Tibial nerve (tissue), 4 donors: ENCODE results near the gene GPR146. TPM values are rescaled to one million over a fixed set of nuclear protein-coding genes. Genes with fewer than 3 reads are reported as not detected.

Experiments used
- DNase-seq, 2 donors: peaks; one replicate each; pipeline ENCODE4 v3.0.0-alpha.2; 2019; ENCODE audit warnings: low spot score in 2 of 2
- H3K27ac ChIP-seq, 4 donors: fragments of 200-600 bp; sonication (generic) in 3 of 4; one replicate each; pipeline ENCODE4 v1.5.1; 2017 to 2019; ENCODE audit warnings: mild to moderate bottlenecking in 1 of 4
- H3K27me3 ChIP-seq, 2 donors: fragments of 200-600 bp; sonication (generic) in 1 of 2; one replicate each; pipeline versions ENCODE4 v1.5.1 to v1.6.0; 2017 to 2019
- H3K36me3 ChIP-seq, 3 donors: fragments of 200-600 bp; sonication (generic); one replicate each; pipeline ENCODE4 v1.5.1; 2018 to 2019
- H3K4me1 ChIP-seq, 4 donors: fragments of 200-600 bp; sonication (generic) in 3 of 4; one replicate each; pipeline ENCODE4 v1.5.1; 2017 to 2019
- H3K4me3 ChIP-seq, 4 donors: fragments of 200-600 bp; sonication (generic) in 3 of 4; one replicate each; pipeline ENCODE4 v1.5.1; 2017 to 2019; ENCODE audit warnings: mild to moderate bottlenecking in 1 of 4, moderate library complexity in 1 of 4
- H3K9me3 ChIP-seq, 4 donors: fragments of 200-600 bp; sonication (generic) in 3 of 4; one replicate each; pipeline ENCODE4 v1.5.1; 2017 to 2019
- CTCF ChIP-seq, 5 experiments: fragments of 200-600 bp in 3 of 5; fragments of 450-650 bp in 2 of 5; sonication (generic) in 3 of 5; IDR thresholded peaks; one replicate each; pipeline ENCODE4 v1.5.1; 2016 to 2019; ENCODE audit warnings: antibody characterized with exemption in 5 of 5, mild to moderate bottlenecking in 3 of 5, moderate library complexity in 2 of 5
- EP300 ChIP-seq, 2 donors: sonication (generic); formaldehyde crosslinking; IDR thresholded peaks; one replicate each; pipeline ENCODE4 v1.6.1; 2017; ENCODE audit warnings: antibody characterized with exemption in 2 of 2, mild to moderate bottlenecking in 1 of 2
- POLR2A ChIP-seq, 2 donors: fragments of 450-650 bp; IDR thresholded peaks; one replicate each; pipeline ENCODE4 v1.6.1; 2017; ENCODE audit warnings: antibody characterized with exemption in 2 of 2, mild to moderate bottlenecking in 2 of 2, moderate library complexity in 2 of 2
- WGBS, 2 donors: methylation state at CpG; one replicate each; pipeline ENCODE4 v1.1.5; 2018; 5-methylcytosine and 5-hydroxymethylcytosine counted together
- total RNA-seq, 4 donors: library from RNA; depleted of rRNA; stranded (reverse); fragments of >200 nt; gene quantifications; one replicate each; pipeline ENCODE4 v1.1.0, GENCODE V29; 2016

Gene GPR146
- total RNA-seq, 4 donors from 2014 or later: 27.8 to 91.8 (median 59.1) TPM

- Histone ChIP-seq H3K9me3 (no peaks in the 10 kb centered on the region), H3K27me3 (no peaks in the 10 kb centered on the region), H3K36me3 (peaks cover 0 to 18% (median 0%) of the 10 kb centered on the region in 3 donors), H3K4me1 (no peaks in the 10 kb centered on the region), H3K27ac (no peak overlapping the region), H3K4me3 (no peak overlapping the region)
- DNase-seq: no peak
- TF ChIP-seq CTCF (IDR thresholded peaks at IDR 0.05): no peak
- TF ChIP-seq POLR2A (IDR thresholded peaks at IDR 0.05): no peak
- TF ChIP-seq EP300 (IDR thresholded peaks at IDR 0.05): no peak
- 89 to 90% methylated on average over 19 to 21 of the region's 21 CpGs for WGBS, 2 donors
These were observed 59.6 kb downstream of the GPR146 start for GRCh38 chr7:1103789-1104515.

GRCh38 chr7:1104516-1105179 lies 60.3 kb downstream of the GPR146 start:
- no peak for DNase-seq
- Histone ChIP-seq H3K9me3 (no peaks in the 10 kb centered on the region), H3K4me1 (no peaks in the 10 kb centered on the region), H3K4me3 (no peak overlapping the region), H3K27ac (no peak overlapping the region), H3K36me3 (peaks cover 0 to 12% (median 0%) of the 10 kb centered on the region in 3 donors), H3K27me3 (no peaks in the 10 kb centered on the region)
- TF ChIP-seq EP300 (IDR thresholded peaks at IDR 0.05) (no peak), CTCF (IDR thresholded peaks at IDR 0.05) (no peak), POLR2A (IDR thresholded peaks at IDR 0.05) (no peak)
- WGBS, 2 donors: 63 to 71% methylated on average over 13 of the region's 13 CpGs

GRCh38 chr7:1105189-1105588 lies 60.8 kb downstream of the GPR146 start:
- Histone ChIP-seq H3K4me1 (no peaks in the 10 kb centered on the region), H3K27ac (no peak overlapping the region), H3K36me3 (peaks cover 0 to 7% (median 0%) of the 10 kb centered on the region in 3 donors), H3K27me3 (no peaks in the 10 kb centered on the region), H3K4me3 (no peak overlapping the region), H3K9me3 (no peaks in the 10 kb centered on the region)
- WGBS, 2 donors: 89% methylated on average over 11 of the region's 11 CpGs
- DNase-seq: no peak
- TF ChIP-seq CTCF (IDR thresholded peaks at IDR 0.05) (no peak), POLR2A (IDR thresholded peaks at IDR 0.05) (no peak), EP300 (IDR thresholded peaks at IDR 0.05) (no peak)

- Histone ChIP-seq H3K9me3 (no peaks in the 10 kb centered on the region), H3K27ac (no peak overlapping the region), H3K4me3 (no peak overlapping the region), H3K36me3 (no peaks in the 10 kb centered on the region), H3K27me3 (no peaks in the 10 kb centered on the region), H3K4me1 (no peaks in the 10 kb centered on the region)
- no peak for TF ChIP-seq POLR2A (IDR thresholded peaks at IDR 0.05)
- no peak for TF ChIP-seq EP300 (IDR thresholded peaks at IDR 0.05)
- no peak for TF ChIP-seq CTCF (IDR thresholded peaks at IDR 0.05)
- DNase-seq: no peak
- 80 to 83% methylated on average over 27 of the region's 27 CpGs for WGBS, 2 donors
These were observed 61.9 kb downstream of the GPR146 start for GRCh38 chr7:1106063-1106792.
